ENCODE measurements around the gene WIPF3.

The WIPF3 gene

GRCh38 chr7:29965030-29965429 lies 158.7 kb downstream of the WIPF3 start:
- Histone ChIP-seq H3K27ac (ENCODE audit: poor library complexity, severe bottlenecking) (no peak overlapping the region), H3K27me3 (ENCODE audit: insufficient read depth, poor library complexity, severe bottlenecking) (no peaks in the 10 kb centered on the region), H3K36me3 (ENCODE audit: low read depth) (peaks cover 58% of the 10 kb centered on the region), H3K4me1 (ENCODE audit: insufficient read depth, poor library complexity, severe bottlenecking) (no peaks in the 10 kb centered on the region), H3K9me3 (ENCODE audit: severe bottlenecking) (peaks cover 2% of the 10 kb centered on the region), H3K4me3 (ENCODE audit: severe bottlenecking) (no peak overlapping the region)
- ATAC-seq (ENCODE audit: low read depth): no peak
- no peak for TF ChIP-seq CTCF (IDR thresholded peaks at IDR 0.05; ENCODE audit: poor library complexity, severe bottlenecking)
- DNase-seq (ENCODE audit: low spot score): no peak

All from RWPE2 (cell line).